H1 (cell line): Measurements from ENCODE around the gene KIF22. TPM values are rescaled to one million over a fixed set of nuclear protein-coding genes. Genes with fewer than 3 reads are reported as not detected.

Experiments used
- BRCA1 ChIP-seq: IDR thresholded peaks from 2 replicates; pipeline ENCODE4 v1.6.1; 2012; ENCODE audit warnings: low read depth, low read length, improper control_type of control experiment
- E2F6 ChIP-seq: IDR thresholded peaks from 2 replicates; pipeline ENCODE4 v1.6.1; 2012; ENCODE audit warnings: inconsistent platforms
- FOSL1 ChIP-seq: IDR thresholded peaks from 2 replicates; pipeline ENCODE4 v1.6.1; 2011; ENCODE audit warnings: mild to moderate bottlenecking, low read depth, low read length, moderate library complexity; ENCODE audit not compliant: insufficient read depth
- polyA plus RNA-seq, 7 experiments: library from polyadenylated mRNA; depleted of rRNA in 3 of 7; stranded (reverse) in 5 of 7; unstranded in 2 of 7; fragments of >200 nt in 5 of 7; fragments of 200-250 nt in 2 of 7; gene quantifications; 1 replicate in 5 of 7; 2 replicates in 1 of 7; 4 replicates in 1 of 7; pipeline versions ENCODE4 v1.2.1 to v1.2.3, GENCODE V29; 2011 to 2013; ENCODE audit warnings: missing spikeins in 2 of 7, mixed read lengths in 2 of 7
- total RNA-seq: library from RNA; stranded (reverse); fragmentation: NEBNext Ultra II Directional; extraction: Animal tissue kit (Norgen Biotek cat#: 25700); gene quantifications from 2 replicates; pipeline ENCODE4 v1.2.1, GENCODE V29; 2021

KIF22 gene
- total and polyA plus RNA-seq, 2 of the 8 experiments (the other 6 are each of a cell fraction or from before 2014, with no cell fraction given), result 139 to 142 TPM

- peak; percentile 44 for TF ChIP-seq E2F6
- TF ChIP-seq FOSL1, result no peak
- no peak for TF ChIP-seq BRCA1
Measured at GRCh38 chr16:29805232-29806098, 14.9 kb downstream of the KIF22 start (continued).
